DMS153 treated with DMSO at 0.1 percent for 48 hours (cell line): Measurements from ENCODE around the gene CASP10.
"Not testable (repeated sequence)": the region's sequence is repeated elsewhere in the genome, so short reads cannot be mapped to it uniquely, and the experiment has no call there.

ENCODE experiments used
- DNase-seq: peaks from one replicate; lab custom pipeline; 2025; ENCODE audit not compliant: unreplicated experiment; lab: John Stamatoyannopoulos, UW

CASP10 gene

GRCh38 chr2:201231781-201232466, 49.0 kb downstream of the CASP10 start:
- peak; percentile 95 for DNase-seq

GRCh38 chr2:201232467-201232815, 49.5 kb downstream of the CASP10 start:
- DNase-seq = no peak

- peak; percentile 91 for DNase-seq
Observed at GRCh38 chr2:201233192-201233811, 50.4 kb downstream of the CASP10 start.

- DNase-seq = no peak
Observed at GRCh38 chr2:201233812-201234662, 51.1 kb downstream of the CASP10 start.

GRCh38 chr2:201234663-201235135, 51.8 kb downstream of the CASP10 start:
- DNase-seq = no peak

- peak; percentile 22 for DNase-seq
Observed at GRCh38 chr2:201235860-201236811, 53.2 kb downstream of the CASP10 start.

- DNase-seq = no peak
Observed at GRCh38 chr2:201237486-201238123, 54.7 kb downstream of the CASP10 start.

- not testable (repeated sequence) for DNase-seq
Observed at GRCh38 chr2:201239167-201239935, 56.4 kb downstream of the CASP10 start.

GRCh38 chr2:201242571-201243277, 59.8 kb downstream of the CASP10 start:
- no peak for DNase-seq

GRCh38 chr2:201244829-201245228, 61.9 kb downstream of the CASP10 start:
- DNase-seq = no peak

GRCh38 chr2:201246280-201246679, 63.3 kb downstream of the CASP10 start:
- DNase-seq = no peak

GRCh38 chr2:201248288-201248844, 65.4 kb downstream of the CASP10 start:
- no peak for DNase-seq

- DNase-seq = no peak
Observed at GRCh38 chr2:201249889-201250288, 66.9 kb downstream of the CASP10 start.

- DNase-seq = no peak
Observed at GRCh38 chr2:201250741-201251140, 67.8 kb downstream of the CASP10 start.

GRCh38 chr2:201254081-201254730, 71.3 kb downstream of the CASP10 start:
- no peak for DNase-seq

GRCh38 chr2:201255408-201256033, 72.6 kb downstream of the CASP10 start:
- DNase-seq = no peak

GRCh38 chr2:201256082-201256481, 73.1 kb downstream of the CASP10 start:
- no peak for DNase-seq
